RWPE1 (cell line): Measurements from ENCODE around the gene CFAP141.
A peak's percentile ranks its signal among the peaks of the same experiment; 100 is the strongest.

Source experiments
- CTCF ChIA-PET: fragments of 350-600 bp; sonication (Branson Sonifier 250); formaldehyde crosslinking; extraction: SDS; loops from one replicate; lab custom pipeline; 2021; lab: Yijun Ruan, JAX
- POLR2A ChIA-PET: fragments of 400-600 bp; formaldehyde crosslinking; extraction: SDS; loops from one replicate; lab custom pipeline; 2020; ENCODE audit warnings: antibody characterized with exemption; ENCODE audit not compliant: low non-redundant PET; lab: Yijun Ruan, JAX
- DNase-seq: peaks from one replicate; pipeline ENCODE4 v3.0.0; 2012; ENCODE audit warnings: low spot score
- H3K27ac ChIP-seq: fragments of 450-650 bp; 2 replicates; pipeline ENCODE4 v1.5.1; 2017
- CTCF ChIP-seq: fragments of 450-650 bp; conservative IDR thresholded peaks from 2 replicates; pipeline ENCODE4 v1.5.1; 2017; ENCODE audit warnings: low read depth, mild to moderate bottlenecking

The CFAP141 gene

GRCh38 chr1:154167461-154167860, 38.7 kb downstream of the CFAP141 start:
- no peak for TF ChIP-seq CTCF
- no peak overlapping the region for H3K27ac ChIP-seq
- ChIA-PET POLR2A (no interaction called here), CTCF (no interaction called here)
- no peak for DNase-seq

GRCh38 chr1:154166207-154166606, 39.9 kb downstream of the CFAP141 start:
- ChIA-PET POLR2A (no interaction called here), CTCF (no interaction called here)
- DNase-seq = no peak
- no peak for TF ChIP-seq CTCF
- no peak overlapping the region for H3K27ac ChIP-seq

DNA sequence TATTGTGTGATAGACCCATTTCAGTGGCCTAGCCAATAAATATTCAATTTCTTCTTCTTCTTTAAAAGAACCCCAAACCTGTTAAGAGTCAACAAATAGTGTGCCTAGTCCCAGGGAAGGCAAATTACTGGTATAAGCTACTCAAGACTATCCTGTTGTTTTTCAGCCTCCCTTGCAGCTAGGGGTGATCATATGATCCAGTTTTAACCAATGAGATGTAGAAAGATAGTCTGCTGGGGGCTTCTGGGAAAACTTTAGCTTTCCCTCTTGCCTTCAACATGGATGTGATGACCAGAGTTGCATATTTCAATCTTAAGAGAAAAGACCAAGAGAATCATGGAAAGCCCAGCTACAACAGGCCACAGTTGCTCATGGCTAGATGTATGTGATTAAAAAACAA, 46.6 kb downstream of the CFAP141 start:
- no peak for DNase-seq
- POLR2A ChIA-PET = no interaction called here
- H3K27ac ChIP-seq = no peak overlapping the region
- CTCF ChIA-PET = no interaction called here
- TF ChIP-seq CTCF = no peak

DNA sequence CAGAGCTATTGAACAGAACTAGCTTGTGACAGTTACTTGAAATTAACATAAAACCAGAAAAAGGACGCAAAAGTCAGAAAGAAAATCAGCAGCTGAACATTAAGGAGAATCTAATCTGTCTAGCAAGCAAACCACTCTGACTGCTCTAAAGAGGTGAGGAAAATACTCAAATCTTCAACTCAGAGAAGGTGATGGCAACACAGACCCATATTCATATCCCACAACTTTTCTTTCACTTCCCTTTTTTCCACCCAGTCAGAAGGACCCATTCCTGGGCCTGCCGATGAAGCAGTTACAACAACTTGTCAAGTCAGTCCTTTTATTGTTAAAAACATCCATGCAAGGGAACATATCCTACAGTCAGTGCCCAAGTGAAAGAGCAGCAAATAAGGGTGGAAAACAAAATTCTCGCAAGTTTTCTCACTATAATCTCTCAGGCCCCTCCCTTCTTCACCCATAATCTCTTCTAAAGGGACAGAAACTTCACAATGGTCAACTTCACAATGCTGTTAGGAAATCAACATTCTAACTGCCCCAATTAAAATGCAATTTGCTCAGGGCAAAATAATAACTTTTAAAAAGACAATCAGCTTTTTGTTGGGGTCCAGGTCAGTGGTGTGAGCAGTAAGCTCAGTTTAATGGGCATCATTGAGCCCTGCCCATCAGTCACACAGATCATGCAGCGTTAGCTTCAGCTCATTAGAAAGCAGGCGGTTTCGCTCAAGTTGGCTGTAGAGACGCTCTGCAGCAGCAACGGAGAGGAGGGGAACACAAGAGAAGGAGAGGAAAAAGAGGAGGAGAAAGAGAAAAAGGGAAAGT, 47.6 kb downstream of the CFAP141 start:
- H3K27ac ChIP-seq = no peak overlapping the region
- ChIA-PET CTCF (interaction anchor here (0.6 kb wide), 1 partner anchor 12 kb away, joined by 5 read pairs; no protein-coding TSS in a partner anchor), POLR2A (no interaction called here)
- DNase-seq = no peak
- TF ChIP-seq CTCF = no peak

DNA sequence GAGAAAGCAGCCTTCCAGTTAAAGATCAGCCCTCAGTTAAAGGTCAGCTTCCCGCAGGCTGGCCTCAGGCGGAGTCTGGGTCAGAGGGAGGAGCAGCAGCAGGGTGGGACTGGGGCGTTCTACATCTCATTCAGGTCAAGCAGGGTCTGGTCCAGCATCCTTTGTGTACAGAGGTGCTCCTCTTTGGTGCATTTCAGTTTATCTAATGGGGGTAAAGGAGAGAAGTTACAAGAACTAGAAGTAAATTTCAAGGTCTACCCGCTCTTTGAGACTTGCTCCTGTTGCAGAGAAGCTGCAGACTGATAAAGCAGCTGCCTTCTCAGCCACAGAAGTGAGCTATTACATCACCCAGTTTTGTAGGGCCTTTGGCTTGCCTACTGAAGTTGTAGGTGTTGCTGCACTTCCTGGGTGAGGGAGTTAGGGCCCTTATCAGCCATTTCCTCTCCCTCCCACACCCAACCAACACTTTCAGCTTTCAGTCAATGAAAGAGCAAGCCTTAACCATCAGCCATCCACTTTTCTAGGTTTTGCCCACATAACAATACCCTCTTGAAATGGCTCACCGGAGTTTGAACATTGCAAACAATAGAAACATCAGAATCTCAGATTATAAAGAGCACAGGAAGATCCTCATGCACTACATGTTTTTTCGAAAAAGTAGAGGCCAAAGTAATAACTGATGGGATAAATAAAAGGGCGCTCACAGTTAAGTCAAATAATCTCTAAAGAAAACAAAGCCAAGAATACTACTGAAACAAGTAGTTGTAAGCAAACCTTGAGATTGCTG, 48.4 kb downstream of the CFAP141 start:
- H3K27ac ChIP-seq = peak overlapping the region; percentile 44
- DNase-seq = no peak
- CTCF ChIA-PET = interaction anchor here (0.7 kb wide), 1 partner anchor 800 kb away, joined by 3 read pairs; no protein-coding TSS in a partner anchor
- TF ChIP-seq CTCF = no peak
- POLR2A ChIA-PET = no interaction called here

- CTCF ChIA-PET = no interaction called here
- TF ChIP-seq CTCF = no peak
- H3K27ac ChIP-seq = no peak overlapping the region
- DNase-seq = no peak
- POLR2A ChIA-PET = no interaction called here
Measured at GRCh38 chr1:154155251-154155650, 50.9 kb downstream of the CFAP141 start.
